Activated CD8-positive, alpha-beta memory T cell treated with anti-CD3 and anti-CD28 coated beads, Interleukin-2, amount 50 U/mL, for 1 hour (primary cell): ENCODE data around the gene CNTFR.

ENCODE experiments used
- DNase-seq: peaks from one replicate; pipeline ENCODE4 v3.0.0-alpha.2; 2020; ENCODE audit errors: extremely low read depth

Gene CNTFR

DNA sequence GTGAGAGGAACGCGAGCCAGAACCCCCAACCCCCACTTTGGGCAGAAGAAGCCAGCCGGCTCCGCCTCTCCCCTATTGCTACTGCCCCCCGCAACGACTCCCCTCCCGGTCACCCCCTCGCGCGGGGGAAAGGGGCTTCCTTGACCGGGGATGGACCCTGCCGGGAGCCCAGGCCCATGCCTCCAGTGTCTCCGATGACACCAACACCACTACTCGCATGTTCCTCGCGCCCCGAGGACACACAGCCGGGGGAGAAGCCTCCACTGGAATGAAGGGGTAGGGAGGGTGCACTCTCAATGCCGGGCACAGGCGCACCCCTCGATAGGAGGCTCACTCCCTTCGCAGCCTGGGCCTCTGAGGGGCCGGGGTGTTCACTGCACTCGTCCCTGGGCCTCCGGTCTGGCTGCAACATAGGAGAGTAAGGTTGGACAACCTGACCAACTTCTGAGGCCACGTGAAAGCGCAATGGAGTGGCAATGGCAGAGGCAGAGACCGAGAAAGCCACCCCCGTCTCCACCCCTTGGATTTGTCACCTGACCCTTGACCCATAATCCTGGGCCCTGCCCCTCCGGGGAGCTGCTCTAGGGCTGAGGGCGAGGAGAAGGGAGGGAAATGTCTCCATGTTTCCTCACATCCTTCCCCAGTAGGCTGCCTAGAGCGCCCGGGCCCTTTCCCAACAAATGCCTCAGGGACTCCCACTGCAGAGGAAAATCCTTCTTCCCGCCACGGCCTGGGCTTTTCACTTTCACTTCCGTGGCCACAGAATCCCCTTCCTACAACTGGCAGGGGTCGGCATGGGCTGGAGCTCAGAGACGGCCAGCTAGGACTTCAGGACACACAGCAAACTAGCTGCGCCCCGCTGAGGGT is 1.1 kb upstream of the CNTFR start:
- no peak for DNase-seq

DNA sequence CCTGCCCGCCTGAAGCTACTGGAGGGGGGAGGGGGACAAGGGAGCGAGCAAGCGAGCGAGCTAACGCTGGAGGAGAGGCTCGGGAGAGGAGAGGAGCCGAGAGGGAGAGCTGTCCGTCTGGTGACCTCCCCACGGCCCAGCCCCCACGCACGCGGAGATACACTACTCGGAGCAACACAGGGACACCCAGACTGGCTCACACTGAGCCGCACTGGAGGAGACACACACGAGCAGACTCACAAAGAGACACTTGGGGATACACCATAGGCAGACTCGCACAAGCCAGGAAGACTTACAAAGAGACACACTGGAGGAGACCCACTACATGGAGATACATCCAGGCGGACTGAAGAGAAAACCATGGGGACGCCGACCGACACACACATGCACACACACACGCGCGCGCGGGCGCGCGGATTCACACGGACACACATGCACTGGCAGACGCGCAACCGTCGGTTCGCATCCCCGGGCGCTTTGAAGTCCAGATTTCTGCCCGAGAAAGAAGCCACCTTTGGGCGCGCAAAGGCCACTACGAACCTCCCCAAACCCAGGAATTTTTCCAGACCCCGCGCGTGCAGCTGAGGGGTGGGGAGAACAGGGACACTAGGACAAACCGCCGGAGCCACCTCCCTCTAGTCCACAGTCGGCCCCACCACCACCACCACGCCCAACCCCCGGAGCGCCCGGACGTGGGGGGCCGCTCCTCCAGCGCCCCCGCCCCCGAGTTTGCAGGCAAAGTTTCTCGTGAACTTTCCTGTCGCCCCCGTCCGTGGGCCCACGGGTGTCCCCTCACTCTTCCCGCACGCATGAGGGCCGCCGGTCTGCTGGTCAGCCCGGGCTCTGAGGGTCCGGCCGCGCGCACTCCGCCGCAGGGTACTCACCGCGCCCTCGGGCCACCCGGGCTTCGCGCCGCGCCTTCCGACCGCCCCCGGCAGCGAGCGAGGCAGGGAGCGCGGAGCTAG is 571 bp downstream of the CNTFR start:
- no peak for DNase-seq

DNA sequence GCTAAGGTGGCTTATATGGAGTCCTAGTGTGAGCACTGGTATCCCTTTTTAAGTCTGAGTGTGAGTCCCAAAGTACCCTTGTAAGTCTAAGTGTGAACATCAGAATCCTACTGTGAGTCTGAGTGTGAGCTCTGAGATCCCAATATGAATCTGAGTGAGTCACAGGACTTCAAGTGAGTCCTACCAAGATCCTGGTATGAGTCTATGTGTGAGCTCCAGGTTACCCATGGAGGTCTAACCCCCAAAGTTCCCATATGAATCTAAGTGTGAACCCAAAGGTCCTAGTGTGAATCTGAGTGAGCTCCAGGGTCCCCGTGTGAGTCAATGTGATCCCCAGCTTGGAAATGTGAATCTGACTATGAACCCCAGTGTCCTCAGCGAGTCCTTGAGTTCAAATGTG is 2.3 kb downstream of the CNTFR start:
- no peak for DNase-seq

DNA sequence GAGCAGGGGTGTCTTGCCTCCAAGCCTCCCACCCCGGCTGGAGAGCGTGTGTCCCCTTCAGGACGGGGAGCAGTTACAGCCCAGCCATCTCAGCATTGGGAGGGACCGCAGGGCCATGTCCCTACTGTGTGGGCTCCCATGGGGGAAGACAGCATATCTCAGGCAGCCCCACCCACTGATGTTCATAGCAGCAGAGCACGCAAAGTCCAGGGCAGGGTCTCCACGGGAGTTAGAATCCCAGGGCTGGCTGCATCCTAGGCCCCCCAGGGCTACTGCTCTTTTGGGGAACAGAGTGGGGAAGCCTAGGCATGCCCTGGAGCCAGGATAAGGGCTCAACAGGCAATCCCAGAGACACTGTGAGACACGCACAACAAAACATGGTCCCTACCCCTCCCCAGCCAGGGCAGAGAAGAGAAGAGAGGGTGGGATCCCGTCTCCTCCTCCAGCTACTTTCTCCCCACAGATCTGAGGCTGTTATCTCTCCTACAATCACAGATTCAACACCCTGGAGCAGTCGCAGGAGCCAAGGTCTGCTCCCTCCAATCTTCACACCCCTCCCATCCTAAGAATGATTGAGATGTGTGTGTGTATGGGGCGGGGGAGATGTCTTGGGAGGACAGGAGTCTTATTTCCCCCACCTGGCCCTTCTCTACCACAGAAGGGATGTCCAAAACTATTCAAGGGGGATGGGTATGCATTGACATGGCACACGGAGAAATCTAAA is 3.4 kb downstream of the CNTFR start:
- no peak for DNase-seq

DNA sequence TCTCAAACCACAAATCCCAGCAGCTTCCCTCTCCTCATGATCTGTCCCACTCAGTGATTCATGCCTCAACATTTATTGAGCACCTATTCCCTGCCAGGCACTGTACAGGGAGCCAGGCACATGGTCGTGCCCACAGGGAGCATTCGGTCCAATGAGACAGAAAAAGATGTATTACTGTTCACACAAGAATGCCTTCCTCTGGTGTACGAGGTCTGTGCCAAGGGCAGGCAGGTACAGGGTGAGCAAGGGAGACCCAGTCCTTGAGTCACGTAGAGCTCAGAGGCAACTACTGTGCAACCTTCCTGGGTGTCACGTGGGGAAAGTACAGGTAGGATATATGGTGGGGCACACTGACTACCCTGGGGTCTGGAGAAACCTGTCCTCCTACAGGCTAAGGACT is 4.6 kb downstream of the CNTFR start:
- no peak for DNase-seq

DNA sequence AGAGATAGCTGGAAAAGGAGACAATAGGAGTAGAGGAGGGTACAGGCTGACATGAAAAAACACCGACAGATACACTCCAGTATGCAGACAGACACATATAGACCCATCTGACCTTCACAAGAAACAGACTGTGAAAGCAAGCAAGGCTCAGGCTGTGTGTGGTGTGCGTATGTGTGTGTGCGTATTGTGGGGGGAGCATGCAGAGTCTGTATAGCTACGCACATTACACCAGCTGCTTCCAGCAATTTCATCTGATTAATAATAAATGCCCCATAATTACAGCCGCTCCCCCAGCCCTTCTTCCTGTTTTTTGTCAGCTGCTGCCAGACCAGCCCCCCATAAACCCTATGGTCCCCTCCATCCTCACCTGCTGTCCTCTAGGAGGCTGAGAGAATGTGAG is 6.7 kb downstream of the CNTFR start:
- DNase-seq, result no peak

DNA sequence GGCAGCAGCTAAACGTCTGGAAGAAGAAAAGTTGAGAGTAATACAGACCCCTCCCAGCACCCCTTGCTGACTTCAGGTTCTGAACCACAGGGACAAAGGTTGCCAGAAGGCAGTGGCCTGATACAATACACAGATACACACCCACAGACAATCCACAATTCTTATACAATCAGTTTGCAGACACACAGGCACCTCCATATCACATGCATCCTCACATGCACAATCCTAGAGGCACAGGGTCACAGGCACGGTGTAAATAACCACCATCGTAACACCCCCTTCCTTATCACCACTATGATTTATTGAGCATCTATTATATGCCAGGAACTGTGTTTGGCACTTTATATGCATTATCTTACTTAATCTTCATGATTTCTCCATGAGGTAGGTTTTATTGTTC is 8.2 kb downstream of the CNTFR start:
- DNase-seq, result no peak

DNA sequence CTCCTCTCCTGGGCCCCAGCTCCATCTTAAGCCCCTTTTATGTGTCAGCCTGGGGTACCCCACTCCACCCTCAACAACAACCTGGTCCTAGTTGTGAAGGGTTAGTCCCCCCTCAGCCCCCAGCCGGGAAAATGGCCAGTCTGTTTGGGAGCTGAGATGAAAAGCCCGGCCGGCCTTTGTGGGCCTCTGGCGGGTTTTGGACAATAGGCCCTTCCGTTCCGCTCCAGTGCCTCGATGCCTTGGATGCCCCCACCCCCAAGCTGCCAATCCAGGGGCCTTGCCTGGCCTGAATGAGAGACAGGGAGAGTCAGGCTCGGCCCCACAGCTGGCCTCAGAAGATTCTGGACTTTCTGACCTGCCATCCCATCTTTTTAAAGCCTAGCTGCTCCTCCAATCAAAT is 9.2 kb downstream of the CNTFR start:
- no peak for DNase-seq

DNA sequence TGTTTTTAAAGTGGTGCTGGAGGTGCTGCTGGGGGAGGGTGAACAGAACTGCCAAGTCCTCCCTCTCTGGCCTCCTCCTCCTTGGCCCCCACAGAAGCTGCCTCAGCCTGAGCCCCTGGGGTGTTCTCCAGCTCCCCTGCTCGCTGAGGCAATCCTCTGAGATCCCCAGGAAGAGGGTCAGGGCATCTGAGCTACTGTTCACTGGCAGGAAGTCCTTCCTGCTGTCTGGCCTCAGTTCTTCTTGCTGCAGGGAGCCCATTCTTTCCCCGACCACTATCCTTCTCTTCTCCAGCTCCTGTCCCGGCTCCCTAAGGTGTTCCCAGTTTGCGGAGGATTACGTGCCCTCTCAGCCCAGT is 9.7 kb downstream of the CNTFR start:
- no peak for DNase-seq

DNA sequence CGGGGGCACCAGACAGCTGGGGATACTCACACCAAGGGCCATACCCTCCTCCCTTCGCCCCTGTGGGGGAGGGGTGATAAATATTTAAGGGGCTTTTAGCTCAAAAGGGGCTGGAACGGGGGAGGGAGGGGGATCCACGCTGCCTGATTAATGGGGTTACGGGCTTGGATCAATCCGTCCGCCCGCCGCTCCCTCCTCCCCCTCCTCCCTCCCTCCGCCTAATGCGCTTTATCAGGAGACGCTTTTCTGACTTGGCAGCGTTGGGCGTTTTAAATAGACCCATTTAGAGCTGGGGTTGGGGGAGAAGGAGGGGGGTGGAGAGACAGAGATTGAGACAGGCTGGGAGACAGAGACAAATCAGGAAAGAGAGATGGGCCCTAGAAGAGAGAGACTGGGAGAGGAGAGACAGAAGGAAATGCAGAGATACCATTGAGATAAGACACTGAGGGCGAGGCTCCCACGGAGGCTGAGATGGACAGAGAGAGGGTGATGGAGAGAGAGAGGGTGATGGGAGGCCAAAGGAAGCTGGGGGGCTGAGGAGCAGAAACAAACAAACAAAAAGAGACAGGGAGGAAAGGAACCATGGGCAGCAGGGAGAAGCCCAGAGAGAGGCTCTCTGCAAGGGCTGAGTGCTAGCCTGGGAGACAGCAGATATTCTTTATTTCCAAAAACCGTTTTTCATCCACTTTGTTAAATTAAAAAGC is 10.3 kb downstream of the CNTFR start:
- DNase-seq, result no peak

DNA sequence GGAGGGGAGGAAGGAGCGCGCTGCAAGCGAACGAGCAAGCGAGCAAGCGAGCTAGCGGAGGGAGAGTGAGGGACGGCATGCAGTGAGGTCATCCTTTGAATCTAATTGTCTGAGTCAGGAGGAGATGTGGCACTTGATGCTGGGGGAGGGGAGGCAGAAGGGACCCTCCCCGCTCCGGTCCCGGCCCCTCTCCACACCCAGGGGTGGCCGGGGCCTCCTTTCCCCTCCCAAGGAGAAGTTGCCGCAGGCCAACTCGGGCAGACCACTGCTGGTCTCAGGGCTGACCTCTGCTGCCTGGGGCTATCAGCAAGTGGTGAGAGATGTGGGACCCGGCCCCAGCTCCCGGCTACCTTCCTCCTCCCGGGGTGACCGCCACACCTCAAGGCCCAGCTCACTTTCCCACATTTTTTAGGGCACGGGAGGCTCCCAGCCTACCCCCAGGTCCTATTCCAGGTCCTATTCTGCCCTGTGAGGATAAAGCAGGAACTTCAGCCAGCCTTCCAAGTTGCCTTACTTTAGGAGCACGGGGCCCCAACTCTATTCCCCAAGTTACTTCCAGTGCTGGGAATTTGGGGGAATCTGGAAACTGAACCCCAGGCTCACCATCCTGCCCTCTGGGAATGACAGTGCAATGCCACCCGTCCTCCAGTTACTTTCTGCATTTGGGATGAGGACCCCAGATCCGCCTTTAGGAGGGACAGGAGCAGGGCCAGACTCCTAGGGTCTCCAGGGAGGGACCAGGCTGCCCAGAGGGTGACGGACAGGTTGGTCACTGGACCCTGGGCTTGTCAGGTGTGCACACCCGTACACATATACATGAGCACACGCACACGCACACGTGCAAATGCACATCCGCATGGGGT is 11.1 kb downstream of the CNTFR start:
- no peak for DNase-seq

DNA sequence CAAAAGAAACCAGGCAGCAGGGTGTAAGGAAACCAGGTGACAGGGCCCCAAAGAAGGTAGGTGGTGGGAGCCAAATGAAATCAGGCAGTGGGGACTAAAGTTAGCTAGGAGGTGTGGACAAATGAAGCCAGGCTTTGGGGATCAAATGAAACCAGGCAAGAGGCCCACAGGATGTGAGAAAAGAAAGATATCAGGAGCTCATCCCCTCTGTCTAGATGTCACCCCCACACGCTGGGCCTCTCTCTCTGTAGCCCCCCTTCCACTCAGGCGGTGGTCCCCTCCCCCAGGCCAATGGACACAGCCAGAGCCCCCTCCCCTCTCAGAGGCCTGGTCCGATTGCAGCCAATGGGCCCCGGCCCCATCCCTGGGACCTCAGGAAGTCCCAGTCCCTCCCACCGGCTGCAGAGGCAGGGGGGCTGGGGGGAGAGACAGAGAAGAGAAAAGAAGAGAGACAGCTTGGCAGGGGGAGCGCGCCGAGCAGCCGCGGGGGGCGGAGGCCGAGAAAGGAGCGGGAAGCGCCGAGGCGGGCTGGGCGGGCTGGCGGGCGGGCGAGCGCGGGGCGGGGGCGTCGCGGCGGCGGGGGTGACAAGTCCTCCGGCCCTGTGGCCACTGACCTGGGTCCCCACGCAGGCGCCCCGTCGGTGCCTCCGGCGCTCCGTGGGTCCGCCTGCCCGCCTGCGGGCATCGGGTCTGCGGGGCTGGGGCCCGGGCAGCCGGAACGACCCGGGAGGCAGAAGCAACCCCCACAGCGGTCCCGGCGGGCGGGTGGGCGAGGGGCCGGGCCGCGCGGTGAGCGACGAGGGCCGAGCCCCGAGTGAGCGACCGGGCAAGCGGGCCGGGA is 11.9 kb downstream of the CNTFR start:
- no peak for DNase-seq

DNA sequence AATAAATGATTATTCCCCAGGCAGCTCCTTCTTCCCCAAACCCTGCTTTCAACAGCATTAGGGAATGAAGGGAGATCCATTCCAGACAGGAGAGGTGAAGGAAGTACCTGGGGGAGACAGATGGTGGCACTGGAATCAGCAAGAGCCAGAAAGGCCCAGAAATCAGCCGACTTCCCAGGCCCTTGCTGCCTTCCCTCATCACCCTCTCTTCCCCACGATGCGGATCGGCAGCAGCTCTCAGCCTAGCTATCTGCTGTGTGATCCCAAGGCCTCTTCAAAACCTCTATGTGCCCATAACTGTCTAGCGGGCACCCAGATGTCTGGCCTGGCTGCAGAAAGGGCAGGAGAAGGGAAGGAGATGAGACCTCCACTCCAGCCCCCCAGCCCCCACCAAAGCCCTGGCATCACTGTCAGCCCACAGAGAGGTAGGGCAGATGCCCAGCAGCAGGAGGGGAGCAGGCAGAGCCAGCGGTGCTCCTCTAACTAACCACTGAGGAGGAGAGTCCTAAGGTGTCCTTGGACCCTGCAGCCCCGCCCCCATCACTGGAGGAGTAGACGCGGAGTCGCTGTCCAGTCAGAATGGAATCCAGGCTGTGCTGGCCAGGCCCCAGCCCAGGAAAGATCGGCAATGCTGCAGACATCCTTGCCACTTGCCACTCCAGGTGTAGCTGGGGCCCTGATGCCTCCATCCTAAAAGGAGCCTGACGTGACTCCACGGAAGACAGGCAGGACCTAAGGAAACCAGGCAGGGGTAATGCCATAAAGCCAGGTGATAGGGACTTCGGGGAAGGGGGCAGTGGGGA is 12.7 kb downstream of the CNTFR start:
- no peak for DNase-seq

DNA sequence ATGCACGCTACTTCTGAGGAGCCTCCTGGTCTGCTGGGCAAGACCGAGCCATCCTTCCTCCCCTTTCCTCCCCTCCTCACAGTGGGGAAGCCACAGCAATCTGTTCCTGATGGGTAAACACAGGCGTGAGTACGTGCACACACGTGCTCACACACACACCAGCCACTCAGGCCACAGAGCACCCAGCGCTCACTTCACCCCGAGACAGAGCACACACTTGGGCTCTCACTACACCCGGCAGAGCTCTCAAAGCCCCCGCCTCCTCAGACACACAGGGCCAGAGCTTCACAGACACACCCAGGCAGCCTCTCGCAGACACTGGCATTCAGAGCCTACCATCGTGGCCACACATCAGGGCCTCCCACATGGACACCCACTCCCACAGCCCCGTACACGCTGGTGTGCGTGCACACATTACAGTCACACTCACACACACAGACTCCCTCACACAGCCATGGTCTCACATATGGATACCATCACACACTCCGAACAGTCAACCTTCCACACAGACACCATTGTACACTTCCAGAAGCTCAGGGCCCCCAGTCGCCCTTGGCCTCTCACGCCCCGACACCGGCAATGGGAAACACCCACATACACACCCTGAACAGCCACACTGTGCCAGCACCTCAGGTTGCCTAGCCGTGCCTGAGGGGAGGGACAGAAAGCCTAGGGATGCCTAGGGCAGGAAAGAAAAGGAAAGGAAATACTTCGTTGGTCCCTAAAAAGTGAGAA is 13.5 kb downstream of the CNTFR start:
- no peak for DNase-seq

DNA sequence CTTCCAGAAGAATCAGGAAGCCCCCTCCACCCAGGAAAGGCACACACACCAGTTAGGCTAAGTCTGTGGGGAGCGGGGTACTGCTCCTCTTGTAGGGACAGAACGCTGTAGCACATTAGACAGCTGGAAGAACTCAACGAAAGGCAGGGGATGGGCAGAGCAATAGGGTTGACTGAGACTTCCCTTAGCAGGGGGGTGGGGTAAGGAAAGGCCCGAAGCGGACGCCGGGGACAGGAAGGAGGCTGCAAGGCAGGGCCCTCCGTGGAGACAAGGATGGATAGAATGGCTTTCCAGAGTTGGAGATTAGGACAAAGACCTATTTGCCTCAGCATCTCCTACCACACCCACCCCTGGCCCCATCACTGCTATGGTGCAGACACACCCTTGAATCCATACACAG is 14.3 kb downstream of the CNTFR start:
- no peak for DNase-seq

DNA sequence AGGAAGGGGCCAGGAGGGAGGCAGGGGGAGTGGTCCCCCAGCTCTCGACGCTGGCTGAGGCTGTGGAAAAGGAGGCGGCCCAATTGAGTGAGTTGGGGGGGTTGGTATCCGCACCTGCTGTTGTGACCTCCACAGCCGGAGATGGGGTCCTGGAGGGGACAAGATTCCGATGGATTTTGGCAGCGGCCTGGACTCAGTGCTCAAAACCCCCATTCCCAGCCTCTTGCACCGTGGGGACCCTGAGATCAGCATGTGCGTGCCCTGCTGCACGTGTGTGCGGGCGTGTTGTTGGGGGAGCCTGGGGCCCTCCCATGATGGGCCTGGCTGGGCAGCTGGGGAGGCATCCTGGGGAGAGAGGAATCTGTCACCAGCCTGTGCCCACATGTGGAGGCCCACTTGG is 15.0 kb downstream of the CNTFR start:
- no peak for DNase-seq

DNA sequence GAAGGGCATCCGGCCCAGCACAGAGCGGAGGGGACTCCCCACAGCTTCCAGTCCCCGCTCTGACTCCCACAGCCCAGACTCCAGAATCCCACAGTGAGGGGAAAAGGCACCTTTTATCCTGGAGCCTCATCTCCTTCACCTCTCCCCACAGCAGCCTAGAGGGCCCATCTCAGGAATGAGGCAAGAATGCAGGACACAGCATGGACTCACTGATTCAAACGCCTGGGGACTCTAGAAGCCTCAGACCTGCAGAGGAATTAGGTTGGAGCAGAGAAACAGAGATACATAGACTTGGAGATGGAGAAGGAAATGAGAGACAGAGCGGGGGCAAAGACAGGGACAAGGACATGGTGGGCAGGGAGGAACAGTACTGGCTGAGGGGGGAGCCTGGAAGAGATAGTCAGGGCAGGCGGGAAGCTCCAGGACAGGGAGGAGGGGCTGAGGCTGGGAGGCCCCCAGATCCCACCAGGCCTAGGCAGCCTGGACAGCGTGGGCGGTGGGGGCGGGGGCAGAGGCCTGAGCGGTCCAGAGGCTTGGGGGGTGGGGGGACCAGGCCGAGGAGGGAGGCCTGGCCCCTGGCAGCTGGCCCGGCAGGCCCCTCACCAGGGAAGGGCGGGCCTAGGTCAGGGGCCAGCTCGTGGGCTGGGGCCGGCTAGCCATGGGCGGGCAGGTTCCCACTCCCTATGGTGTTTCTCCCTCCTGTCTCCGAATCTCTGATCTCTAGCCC is 15.8 kb downstream of the CNTFR start:
- no peak for DNase-seq

DNA sequence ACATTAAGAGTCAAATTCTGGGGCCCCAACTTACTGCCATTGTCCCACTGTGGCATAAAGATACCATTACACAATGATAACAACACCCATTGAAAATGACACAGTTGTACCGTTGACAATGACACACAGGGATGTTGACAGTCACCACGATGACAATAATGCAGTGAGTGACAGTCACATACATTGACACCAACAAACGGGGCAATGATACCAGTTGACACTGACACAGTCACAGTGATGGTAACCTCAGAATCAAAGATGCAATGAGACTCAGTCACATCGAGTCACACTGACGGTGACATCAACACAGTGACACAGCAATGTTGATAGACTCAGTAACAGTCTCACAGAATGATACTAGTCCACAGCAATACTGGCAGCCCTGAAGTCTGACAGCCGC is 16.9 kb downstream of the CNTFR start:
- no peak for DNase-seq
